HepG2 (cell line): ENCODE data around the gene IER5L. TPM values are rescaled to one million over a fixed set of nuclear protein-coding genes. Genes with fewer than 3 reads are reported as not detected.

Experiments used
- IKZF4 ChIP-seq: sonication (generic); formaldehyde crosslinking; IDR thresholded peaks from 2 replicates; pipeline ENCODE4 v1.5.1; 2020; ENCODE audit warnings: borderline replicate concordance, mild to moderate bottlenecking, low read depth, missing genetic modification reagents; ENCODE audit errors: not compliant biosample characterization
- MEF2D ChIP-seq: sonication (generic); formaldehyde crosslinking; IDR thresholded peaks from 2 replicates; pipeline ENCODE4 v1.5.1; 2020; ENCODE audit warnings: mild to moderate bottlenecking, missing genetic modification reagents
- ONECUT2 ChIP-seq: sonication (generic); formaldehyde crosslinking; IDR thresholded peaks from 2 replicates; pipeline ENCODE4 v1.4.0; 2020; ENCODE audit warnings: missing genetic modification reagents
- SOX5 ChIP-seq: IDR thresholded peaks from 2 replicates; pipeline ENCODE4 v1.6.1; 2016; ENCODE audit warnings: borderline replicate concordance
- ZFP90 ChIP-seq: sonication (generic); formaldehyde crosslinking; IDR thresholded peaks from 2 replicates; pipeline ENCODE4 v1.8.0; 2022; ENCODE audit warnings: missing genetic modification reagents, mild to moderate bottlenecking, inconsistent platforms, borderline replicate concordance
- ZNF350 ChIP-seq: sonication (generic); formaldehyde crosslinking; IDR thresholded peaks from 2 replicates; pipeline ENCODE4 v1.4.0; 2020; ENCODE audit warnings: mild to moderate bottlenecking, low read depth, missing genetic modification reagents, borderline replicate concordance
- ZNF629 ChIP-seq: sonication (generic); formaldehyde crosslinking; conservative IDR thresholded peaks from 2 replicates; pipeline ENCODE4 v1.5.0; 2020; ENCODE audit warnings: missing genetic modification reagents
- ZNF7 ChIP-seq: IDR thresholded peaks from 2 replicates; pipeline ENCODE4 v1.6.1; 2016; ENCODE audit warnings: missing biosample characterization, missing genetic modification reagents
- polyA plus RNA-seq, 8 experiments: library from polyadenylated mRNA; depleted of rRNA in 3 of 8; stranded (reverse) in 7 of 8; unstranded in 1 of 8; fragments of >200 nt; fragmentation: Illumina TruSeq in 4 of 8; extraction: Trizol in 4 of 8; gene quantifications; 2 replicates each; pipeline versions ENCODE4 v1.2.1 to v1.2.3, GENCODE V29; 2011 to 2016; ENCODE audit warnings: low read depth in 4 of 8, missing spikeins in 1 of 8, mixed read lengths in 1 of 8; ENCODE audit not compliant: insufficient read depth in 1 of 8
- total RNA-seq, 5 experiments: library from RNA; depleted of rRNA; stranded (reverse); fragments of >200 nt; fragmentation: Illumina TruSeq; extraction: Trizol; gene quantifications; 2 replicates each; pipeline ENCODE4 v1.2.3, GENCODE V29; 2016; ENCODE audit warnings: low read depth in 1 of 5
- TF ChIP-seq, protein P1 (sequence below): sonication (generic); formaldehyde crosslinking; IDR thresholded peaks from 2 replicates; pipeline ENCODE4 v1.4.0; 2020; ENCODE audit warnings: missing genetic modification reagents
- TF ChIP-seq, protein P2 (sequence below): sonication (generic); formaldehyde crosslinking; IDR thresholded peaks from 2 replicates; pipeline ENCODE4 v1.5.0; 2020; ENCODE audit warnings: mild to moderate bottlenecking, missing genetic modification reagents, borderline replicate concordance
- TF ChIP-seq, protein P3 (sequence below): sonication (generic); formaldehyde crosslinking; IDR thresholded peaks from 2 replicates; pipeline ENCODE4 v1.5.0; 2020; ENCODE audit warnings: missing genetic modification reagents, mild to moderate bottlenecking, borderline replicate concordance
- TF ChIP-seq, protein P4 (sequence below): sonication (generic); formaldehyde crosslinking; IDR thresholded peaks from 2 replicates; pipeline ENCODE4 v1.5.1; 2020; ENCODE audit warnings: missing genetic modification reagents, mild to moderate bottlenecking, borderline replicate concordance

The IER5L gene
- total and polyA plus RNA-seq, 2 of the 13 experiments (the other 11 are each of a cell fraction or from before 2014, with no cell fraction given) = 1.8 to 3.3 TPM

DNA sequence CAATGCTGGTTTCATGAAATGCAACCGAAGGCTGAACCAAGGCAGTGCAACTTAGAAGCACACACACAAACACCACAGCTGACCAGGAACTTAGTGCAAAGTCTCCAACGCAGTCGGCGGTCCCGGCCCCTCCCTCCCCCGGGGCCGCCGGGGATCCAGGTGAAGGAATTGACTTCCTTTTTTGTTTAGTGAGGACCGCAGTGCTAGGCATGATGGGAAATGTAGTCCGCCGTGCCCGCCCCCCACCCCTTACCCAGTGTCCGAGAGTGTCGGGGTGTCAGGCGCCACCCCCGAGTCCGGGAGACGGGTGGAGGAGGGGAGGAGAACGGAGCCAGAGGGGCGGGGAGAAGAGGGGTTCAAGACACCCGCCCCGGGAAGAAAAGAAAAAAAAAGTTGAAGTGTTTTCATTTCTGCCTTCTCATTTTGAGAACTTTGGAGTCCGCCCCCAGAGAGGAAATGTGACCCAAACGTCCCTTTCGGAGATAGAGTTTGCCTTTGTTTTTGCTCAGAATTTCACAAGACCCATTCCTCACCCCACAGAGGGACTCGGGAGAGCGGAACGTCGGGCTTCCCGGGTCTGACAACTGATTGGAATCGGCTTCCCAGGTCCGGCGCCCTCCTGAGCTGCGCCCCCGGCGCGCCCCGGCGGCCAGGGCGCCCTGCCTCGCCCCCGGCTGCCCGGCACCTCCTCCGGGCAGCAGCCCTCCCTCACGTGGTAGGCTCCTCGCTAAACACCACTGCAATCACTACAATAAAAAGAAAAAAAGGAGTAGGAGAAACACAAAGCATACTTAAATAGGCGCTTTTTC lies 2.0 kb downstream of the IER5L start (continued):
- TF ChIP-seq, protein P1, sequence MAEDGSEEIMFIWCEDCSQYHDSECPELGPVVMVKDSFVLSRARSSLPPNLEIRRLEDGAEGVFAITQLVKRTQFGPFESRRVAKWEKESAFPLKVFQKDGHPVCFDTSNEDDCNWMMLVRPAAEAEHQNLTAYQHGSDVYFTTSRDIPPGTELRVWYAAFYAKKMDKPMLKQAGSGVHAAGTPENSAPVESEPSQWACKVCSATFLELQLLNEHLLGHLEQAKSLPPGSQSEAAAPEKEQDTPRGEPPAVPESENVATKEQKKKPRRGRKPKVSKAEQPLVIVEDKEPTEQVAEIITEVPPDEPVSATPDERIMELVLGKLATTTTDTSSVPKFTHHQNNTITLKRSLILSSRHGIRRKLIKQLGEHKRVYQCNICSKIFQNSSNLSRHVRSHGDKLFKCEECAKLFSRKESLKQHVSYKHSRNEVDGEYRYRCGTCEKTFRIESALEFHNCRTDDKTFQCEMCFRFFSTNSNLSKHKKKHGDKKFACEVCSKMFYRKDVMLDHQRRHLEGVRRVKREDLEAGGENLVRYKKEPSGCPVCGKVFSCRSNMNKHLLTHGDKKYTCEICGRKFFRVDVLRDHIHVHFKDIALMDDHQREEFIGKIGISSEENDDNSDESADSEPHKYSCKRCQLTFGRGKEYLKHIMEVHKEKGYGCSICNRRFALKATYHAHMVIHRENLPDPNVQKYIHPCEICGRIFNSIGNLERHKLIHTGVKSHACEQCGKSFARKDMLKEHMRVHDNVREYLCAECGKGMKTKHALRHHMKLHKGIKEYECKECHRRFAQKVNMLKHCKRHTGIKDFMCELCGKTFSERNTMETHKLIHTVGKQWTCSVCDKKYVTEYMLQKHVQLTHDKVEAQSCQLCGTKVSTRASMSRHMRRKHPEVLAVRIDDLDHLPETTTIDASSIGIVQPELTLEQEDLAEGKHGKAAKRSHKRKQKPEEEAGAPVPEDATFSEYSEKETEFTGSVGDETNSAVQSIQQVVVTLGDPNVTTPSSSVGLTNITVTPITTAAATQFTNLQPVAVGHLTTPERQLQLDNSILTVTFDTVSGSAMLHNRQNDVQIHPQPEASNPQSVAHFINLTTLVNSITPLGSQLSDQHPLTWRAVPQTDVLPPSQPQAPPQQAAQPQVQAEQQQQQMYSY = peak; percentile 67
- TF ChIP-seq IKZF4 (CRISPR knock-in tag) (no peak), ZNF629 (CRISPR knock-in tag) (no peak), ZFP90 (peak; percentile 68; the same call in 1 of the 2 replicates), ZNF7 (CRISPR knock-in tag) (peak; percentile 23; the same call in 1 of the 2 replicates), ZNF350 (peak; percentile 34; the same call in 1 of the 2 replicates), SOX5 (CRISPR knock-in tag) (peak; percentile 28; the same call in 1 of the 2 replicates), ONECUT2 (CRISPR knock-in tag) (no peak), MEF2D (0 out of 2 replicates have a peak, but pooled peaks have one; percentile 22)
- TF ChIP-seq, protein P2, sequence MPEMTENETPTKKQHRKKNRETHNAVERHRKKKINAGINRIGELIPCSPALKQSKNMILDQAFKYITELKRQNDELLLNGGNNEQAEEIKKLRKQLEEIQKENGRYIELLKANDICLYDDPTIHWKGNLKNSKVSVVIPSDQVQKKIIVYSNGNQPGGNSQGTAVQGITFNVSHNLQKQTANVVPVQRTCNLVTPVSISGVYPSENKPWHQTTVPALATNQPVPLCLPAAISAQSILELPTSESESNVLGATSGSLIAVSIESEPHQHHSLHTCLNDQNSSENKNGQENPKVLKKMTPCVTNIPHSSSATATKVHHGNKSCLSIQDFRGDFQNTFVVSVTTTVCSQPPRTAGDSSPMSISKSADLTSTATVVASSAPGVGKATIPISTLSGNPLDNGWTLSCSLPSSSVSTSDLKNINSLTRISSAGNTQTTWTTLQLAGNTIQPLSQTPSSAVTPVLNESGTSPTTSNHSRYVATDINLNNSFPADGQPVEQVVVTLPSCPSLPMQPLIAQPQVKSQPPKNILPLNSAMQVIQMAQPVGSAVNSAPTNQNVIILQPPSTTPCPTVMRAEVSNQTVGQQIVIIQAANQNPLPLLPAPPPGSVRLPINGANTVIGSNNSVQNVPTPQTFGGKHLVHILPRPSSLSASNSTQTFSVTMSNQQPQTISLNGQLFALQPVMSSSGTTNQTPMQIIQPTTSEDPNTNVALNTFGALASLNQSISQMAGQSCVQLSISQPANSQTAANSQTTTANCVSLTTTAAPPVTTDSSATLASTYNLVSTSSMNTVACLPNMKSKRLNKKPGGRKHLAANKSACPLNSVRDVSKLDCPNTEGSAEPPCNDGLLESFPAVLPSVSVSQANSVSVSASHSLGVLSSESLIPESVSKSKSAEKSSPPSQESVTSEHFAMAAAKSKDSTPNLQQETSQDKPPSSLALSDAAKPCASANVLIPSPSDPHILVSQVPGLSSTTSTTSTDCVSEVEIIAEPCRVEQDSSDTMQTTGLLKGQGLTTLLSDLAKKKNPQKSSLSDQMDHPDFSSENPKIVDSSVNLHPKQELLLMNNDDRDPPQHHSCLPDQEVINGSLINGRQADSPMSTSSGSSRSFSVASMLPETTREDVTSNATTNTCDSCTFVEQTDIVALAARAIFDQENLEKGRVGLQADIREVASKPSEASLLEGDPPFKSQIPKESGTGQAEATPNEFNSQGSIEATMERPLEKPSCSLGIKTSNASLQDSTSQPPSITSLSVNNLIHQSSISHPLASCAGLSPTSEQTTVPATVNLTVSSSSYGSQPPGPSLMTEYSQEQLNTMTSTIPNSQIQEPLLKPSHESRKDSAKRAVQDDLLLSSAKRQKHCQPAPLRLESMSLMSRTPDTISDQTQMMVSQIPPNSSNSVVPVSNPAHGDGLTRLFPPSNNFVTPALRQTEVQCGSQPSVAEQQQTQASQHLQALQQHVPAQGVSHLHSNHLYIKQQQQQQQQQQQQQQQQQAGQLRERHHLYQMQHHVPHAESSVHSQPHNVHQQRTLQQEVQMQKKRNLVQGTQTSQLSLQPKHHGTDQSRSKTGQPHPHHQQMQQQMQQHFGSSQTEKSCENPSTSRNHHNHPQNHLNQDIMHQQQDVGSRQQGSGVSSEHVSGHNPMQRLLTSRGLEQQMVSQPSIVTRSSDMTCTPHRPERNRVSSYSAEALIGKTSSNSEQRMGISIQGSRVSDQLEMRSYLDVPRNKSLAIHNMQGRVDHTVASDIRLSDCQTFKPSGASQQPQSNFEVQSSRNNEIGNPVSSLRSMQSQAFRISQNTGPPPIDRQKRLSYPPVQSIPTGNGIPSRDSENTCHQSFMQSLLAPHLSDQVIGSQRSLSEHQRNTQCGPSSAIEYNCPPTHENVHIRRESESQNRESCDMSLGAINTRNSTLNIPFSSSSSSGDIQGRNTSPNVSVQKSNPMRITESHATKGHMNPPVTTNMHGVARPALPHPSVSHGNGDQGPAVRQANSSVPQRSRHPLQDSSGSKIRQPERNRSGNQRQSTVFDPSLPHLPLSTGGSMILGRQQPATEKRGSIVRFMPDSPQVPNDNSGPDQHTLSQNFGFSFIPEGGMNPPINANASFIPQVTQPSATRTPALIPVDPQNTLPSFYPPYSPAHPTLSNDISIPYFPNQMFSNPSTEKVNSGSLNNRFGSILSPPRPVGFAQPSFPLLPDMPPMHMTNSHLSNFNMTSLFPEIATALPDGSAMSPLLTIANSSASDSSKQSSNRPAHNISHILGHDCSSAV = no peak
- TF ChIP-seq, protein P3, sequence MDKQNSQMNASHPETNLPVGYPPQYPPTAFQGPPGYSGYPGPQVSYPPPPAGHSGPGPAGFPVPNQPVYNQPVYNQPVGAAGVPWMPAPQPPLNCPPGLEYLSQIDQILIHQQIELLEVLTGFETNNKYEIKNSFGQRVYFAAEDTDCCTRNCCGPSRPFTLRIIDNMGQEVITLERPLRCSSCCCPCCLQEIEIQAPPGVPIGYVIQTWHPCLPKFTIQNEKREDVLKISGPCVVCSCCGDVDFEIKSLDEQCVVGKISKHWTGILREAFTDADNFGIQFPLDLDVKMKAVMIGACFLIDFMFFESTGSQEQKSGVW = no peak
- TF ChIP-seq, protein P4, sequence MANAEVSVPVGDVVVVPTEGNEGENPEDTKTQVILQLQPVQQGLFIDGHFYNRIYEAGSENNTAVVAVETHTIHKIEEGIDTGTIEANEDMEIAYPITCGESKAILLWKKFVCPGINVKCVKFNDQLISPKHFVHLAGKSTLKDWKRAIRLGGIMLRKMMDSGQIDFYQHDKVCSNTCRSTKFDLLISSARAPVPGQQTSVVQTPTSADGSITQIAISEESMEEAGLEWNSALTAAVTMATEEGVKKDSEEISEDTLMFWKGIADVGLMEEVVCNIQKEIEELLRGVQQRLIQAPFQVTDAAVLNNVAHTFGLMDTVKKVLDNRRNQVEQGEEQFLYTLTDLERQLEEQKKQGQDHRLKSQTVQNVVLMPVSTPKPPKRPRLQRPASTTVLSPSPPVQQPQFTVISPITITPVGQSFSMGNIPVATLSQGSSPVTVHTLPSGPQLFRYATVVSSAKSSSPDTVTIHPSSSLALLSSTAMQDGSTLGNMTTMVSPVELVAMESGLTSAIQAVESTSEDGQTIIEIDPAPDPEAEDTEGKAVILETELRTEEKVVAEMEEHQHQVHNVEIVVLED = peak; percentile 61; the same call in 1 of the 2 replicates
